ENCODE results near the gene ORM2. TPM values are rescaled to one million over a fixed set of nuclear protein-coding genes. Genes with fewer than 3 reads are reported as not detected.
A peak's percentile ranks its signal among the peaks of the same experiment; 100 is the strongest.

Gene ORM2
- total RNA-seq, 4 donors from 2014 or later, result not detected

DNA sequence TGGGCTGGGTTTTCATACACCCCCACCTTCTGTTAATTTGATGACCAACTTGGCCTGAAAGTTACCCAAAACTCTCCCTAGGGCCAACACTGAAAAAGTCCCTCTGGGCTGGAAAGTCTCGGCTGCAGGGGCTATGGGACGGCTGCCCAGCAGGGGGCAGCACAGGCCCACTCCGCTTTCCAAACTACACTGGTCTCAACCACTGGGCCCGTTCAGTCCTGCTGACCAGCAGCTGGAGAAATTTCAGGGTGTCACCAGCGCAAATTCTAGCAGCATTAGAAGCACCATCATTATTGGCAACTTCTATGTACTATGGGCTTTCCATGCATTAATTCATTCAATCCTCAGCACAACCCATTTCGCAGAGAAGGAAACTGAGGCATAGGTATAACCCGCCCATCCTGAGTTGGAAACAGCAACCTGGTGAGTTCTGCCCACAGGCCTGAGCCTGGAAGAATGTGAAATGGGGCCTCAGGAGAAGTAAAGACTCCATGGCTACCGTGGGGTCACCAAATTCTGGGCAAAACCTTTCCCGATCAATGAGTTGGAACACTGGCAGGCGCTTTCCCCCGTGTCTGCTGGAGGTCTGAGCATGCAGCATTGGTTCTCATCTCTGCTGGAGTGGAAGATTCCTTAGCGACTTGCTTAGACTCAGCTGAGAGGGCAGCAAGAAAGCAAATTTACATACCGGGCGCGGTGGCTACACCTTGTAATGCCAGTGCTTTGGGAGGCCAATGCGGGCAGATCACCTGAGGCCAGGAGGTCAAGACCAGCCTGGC lies 9.7 kb downstream of the ORM2 start:
- Histone ChIP-seq H3K4me3 (no peak overlapping the region), H3K4me1 (peaks cover 0 to 6% (median 0%) of the 10 kb centered on the region in 3 donors), H3K9me3 (no peaks in the 10 kb centered on the region), H3K36me3 (peaks cover 41 to 87% (median 52%) of the 10 kb centered on the region in 3 donors), H3K27ac (no peak overlapping the region), H3K27me3 (no peaks in the 10 kb centered on the region)
- intact Hi-C loops (cut with DNase I), result no loop called here
- no peak for TF ChIP-seq POLR2A (IDR thresholded peaks at IDR 0.05)
- TF ChIP-seq, protein P1, sequence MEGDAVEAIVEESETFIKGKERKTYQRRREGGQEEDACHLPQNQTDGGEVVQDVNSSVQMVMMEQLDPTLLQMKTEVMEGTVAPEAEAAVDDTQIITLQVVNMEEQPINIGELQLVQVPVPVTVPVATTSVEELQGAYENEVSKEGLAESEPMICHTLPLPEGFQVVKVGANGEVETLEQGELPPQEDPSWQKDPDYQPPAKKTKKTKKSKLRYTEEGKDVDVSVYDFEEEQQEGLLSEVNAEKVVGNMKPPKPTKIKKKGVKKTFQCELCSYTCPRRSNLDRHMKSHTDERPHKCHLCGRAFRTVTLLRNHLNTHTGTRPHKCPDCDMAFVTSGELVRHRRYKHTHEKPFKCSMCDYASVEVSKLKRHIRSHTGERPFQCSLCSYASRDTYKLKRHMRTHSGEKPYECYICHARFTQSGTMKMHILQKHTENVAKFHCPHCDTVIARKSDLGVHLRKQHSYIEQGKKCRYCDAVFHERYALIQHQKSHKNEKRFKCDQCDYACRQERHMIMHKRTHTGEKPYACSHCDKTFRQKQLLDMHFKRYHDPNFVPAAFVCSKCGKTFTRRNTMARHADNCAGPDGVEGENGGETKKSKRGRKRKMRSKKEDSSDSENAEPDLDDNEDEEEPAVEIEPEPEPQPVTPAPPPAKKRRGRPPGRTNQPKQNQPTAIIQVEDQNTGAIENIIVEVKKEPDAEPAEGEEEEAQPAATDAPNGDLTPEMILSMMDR (IDR thresholded peaks at IDR 0.05), result peak; percentile 51 to 72 (median 65)
- 85 to 91% methylated on average over 14 to 16 of the region's 16 CpGs for WGBS, 2 donors
- no peak for DNase-seq

GRCh38 chr9:114341152-114341830 lies 11.6 kb downstream of the ORM2 start:
- DNase-seq, result no peak

DNA sequence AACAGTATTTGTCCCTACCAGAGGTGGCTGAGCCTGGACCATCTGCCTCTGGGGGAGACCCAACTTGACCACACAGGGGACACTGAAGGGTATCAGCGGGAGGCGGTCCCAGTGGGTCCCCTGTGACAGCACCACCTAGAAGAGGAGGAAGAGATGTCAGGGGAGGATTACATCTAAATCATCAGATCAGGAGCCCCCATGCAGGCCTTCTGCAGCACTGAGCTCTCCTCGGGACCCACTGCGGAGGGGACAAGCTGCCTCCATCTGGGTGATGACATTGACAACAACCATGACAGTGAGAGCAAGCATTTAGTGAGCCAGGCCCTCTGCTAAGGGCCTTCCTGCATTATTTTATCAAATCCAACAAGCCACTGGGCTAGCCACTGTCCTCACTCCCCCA lies 12.3 kb downstream of the ORM2 start:
- Histone ChIP-seq H3K36me3 (peaks cover 53 to 100% (median 72%) of the 10 kb centered on the region in 3 donors), H3K4me3 (no peak overlapping the region), H3K27ac (no peak overlapping the region), H3K9me3 (no peaks in the 10 kb centered on the region), H3K27me3 (no peaks in the 10 kb centered on the region), H3K4me1 (peaks cover 0 to 6% (median 0%) of the 10 kb centered on the region in 3 donors)
- no peak for DNase-seq
- intact Hi-C loops (cut with DNase I), result no loop called here
- TF ChIP-seq POLR2A (IDR thresholded peaks at IDR 0.05), result no peak
- TF ChIP-seq, protein P1 (IDR thresholded peaks at IDR 0.05), result no peak
- 83 to 88% methylated on average over 2 of the region's 4 CpGs for WGBS, 2 donors

More at GRCh38 chr9:114341152-114341830, 11.6 kb downstream of the ORM2 start:
- Histone ChIP-seq H3K9me3 (no peaks in the 10 kb centered on the region), H3K36me3 (peaks cover 58 to 100% (median 71%) of the 10 kb centered on the region in 3 donors), H3K4me1 (peaks cover 0 to 6% (median 0%) of the 10 kb centered on the region in 3 donors), H3K27me3 (no peaks in the 10 kb centered on the region), H3K4me3 (no peak overlapping the region), H3K27ac (no peak overlapping the region)
- TF ChIP-seq, protein P1 (IDR thresholded peaks at IDR 0.05), result no peak
- TF ChIP-seq POLR2A (IDR thresholded peaks at IDR 0.05), result no peak
- intact Hi-C loops (cut with DNase I), result no loop called here
- WGBS, 2 donors, result 87 to 89% methylated on average over 11 to 12 of the region's 12 CpGs

- Histone ChIP-seq H3K27me3 (no peaks in the 10 kb centered on the region), H3K27ac (no peak overlapping the region), H3K4me1 (peaks cover 0 to 6% (median 0%) of the 10 kb centered on the region in 3 donors), H3K36me3 (peaks cover 49 to 100% (median 72%) of the 10 kb centered on the region in 3 donors), H3K4me3 (no peak overlapping the region), H3K9me3 (no peaks in the 10 kb centered on the region)
- intact Hi-C loops (cut with DNase I), result no loop called here
- no peak for DNase-seq
- TF ChIP-seq, protein P1 (IDR thresholded peaks at IDR 0.05), result no peak
- TF ChIP-seq POLR2A (IDR thresholded peaks at IDR 0.05), result no peak
- 89 to 90% methylated on average over 2 to 3 of the region's 5 CpGs for WGBS, 2 donors
Observed at GRCh38 chr9:114342755-114343440, 13.2 kb downstream of the ORM2 start.

All from esophagus squamous epithelium (tissue), 5 donors.